ENCODE data around the gene EXOSC2. TPM values are rescaled to one million over a fixed set of nuclear protein-coding genes. Genes with fewer than 3 reads are reported as not detected.

The EXOSC2 gene
- total RNA-seq, 1 experiment from 2014 or later = 41.0 TPM

GRCh38 chr9:130668196-130668595 lies 25.4 kb upstream of the EXOSC2 start:
- H3K9me3 ChIP-seq (ENCODE audit: control insufficient read depth, insufficient read depth, low read depth, low read length) = no peaks in the 10 kb centered on the region
- intact Hi-C loops (cut with micrococcal nuclease; ENCODE audit: unreplicated experiment) = no loop called here
- no peak overlapping the region for H3K4me3 ChIP-seq (ENCODE audit: low read depth in 2 of 2, low read length in 2 of 2)
- peaks cover 2% of the 10 kb centered on the region; the same call in 1 of the 2 replicates for H3K27me3 ChIP-seq (ENCODE audit: control insufficient read depth, insufficient read depth, low read length)
- ChIA-PET POLR2A (no interaction called here), CTCF (no interaction called here)
- BruUV-seq (replicated peaks) = no TSS peak
- in situ Hi-C loops (cut with HindIII; ENCODE audit: low pct_unique_long_range_greater_than_20kb, low sequenced_read_pairs) = no loop called here
- ATAC-seq = no peak
- H3K4me1 ChIP-seq (ENCODE audit: control insufficient read depth, insufficient read depth, low read length) = no peaks in the 10 kb centered on the region
- no peak overlapping the region for H3K27ac ChIP-seq (ENCODE audit: low read length)
- H3K36me3 ChIP-seq (ENCODE audit: control insufficient read depth, insufficient read depth, low read length) = no peaks in the 10 kb centered on the region
- no peak for DNase-seq (ENCODE audit: low read depth, low spot score)
- TF ChIP-seq, protein P1, sequence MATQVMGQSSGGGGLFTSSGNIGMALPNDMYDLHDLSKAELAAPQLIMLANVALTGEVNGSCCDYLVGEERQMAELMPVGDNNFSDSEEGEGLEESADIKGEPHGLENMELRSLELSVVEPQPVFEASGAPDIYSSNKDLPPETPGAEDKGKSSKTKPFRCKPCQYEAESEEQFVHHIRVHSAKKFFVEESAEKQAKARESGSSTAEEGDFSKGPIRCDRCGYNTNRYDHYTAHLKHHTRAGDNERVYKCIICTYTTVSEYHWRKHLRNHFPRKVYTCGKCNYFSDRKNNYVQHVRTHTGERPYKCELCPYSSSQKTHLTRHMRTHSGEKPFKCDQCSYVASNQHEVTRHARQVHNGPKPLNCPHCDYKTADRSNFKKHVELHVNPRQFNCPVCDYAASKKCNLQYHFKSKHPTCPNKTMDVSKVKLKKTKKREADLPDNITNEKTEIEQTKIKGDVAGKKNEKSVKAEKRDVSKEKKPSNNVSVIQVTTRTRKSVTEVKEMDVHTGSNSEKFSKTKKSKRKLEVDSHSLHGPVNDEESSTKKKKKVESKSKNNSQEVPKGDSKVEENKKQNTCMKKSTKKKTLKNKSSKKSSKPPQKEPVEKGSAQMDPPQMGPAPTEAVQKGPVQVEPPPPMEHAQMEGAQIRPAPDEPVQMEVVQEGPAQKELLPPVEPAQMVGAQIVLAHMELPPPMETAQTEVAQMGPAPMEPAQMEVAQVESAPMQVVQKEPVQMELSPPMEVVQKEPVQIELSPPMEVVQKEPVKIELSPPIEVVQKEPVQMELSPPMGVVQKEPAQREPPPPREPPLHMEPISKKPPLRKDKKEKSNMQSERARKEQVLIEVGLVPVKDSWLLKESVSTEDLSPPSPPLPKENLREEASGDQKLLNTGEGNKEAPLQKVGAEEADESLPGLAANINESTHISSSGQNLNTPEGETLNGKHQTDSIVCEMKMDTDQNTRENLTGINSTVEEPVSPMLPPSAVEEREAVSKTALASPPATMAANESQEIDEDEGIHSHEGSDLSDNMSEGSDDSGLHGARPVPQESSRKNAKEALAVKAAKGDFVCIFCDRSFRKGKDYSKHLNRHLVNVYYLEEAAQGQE (IDR thresholded peaks at IDR 0.05; ENCODE audit: insufficient read depth in 1 of 2, low read depth in 2 of 2, low read length in 1 of 2) = no peak
- TF ChIP-seq CTCF (IDR thresholded peaks at IDR 0.05) = no peak
- no peak for TF ChIP-seq TCF7L2 (IDR thresholded peaks at IDR 0.05; ENCODE audit: low read depth, low read length)
- TF ChIP-seq POLR2AphosphoS5 (IDR thresholded peaks at IDR 0.05; ENCODE audit: low read depth, low read length) = no peak

GRCh38 chr9:130668659-130669058 lies 24.9 kb upstream of the EXOSC2 start:
- ChIA-PET CTCF (no interaction called here), POLR2A (no interaction called here)
- peaks cover 2% of the 10 kb centered on the region; the same call in 1 of the 2 replicates for H3K27me3 ChIP-seq (ENCODE audit: control insufficient read depth, insufficient read depth, low read length)

More at GRCh38 chr9:130668659-130669058, 24.9 kb upstream of the EXOSC2 start:
- intact Hi-C loops (cut with micrococcal nuclease; ENCODE audit: unreplicated experiment) = no loop called here
- no TSS peak for BruUV-seq (replicated peaks)
- ATAC-seq (no peak), DNase-seq (ENCODE audit: low read depth, low spot score) (no peak)
- no peaks in the 10 kb centered on the region for H3K36me3 ChIP-seq (ENCODE audit: control insufficient read depth, insufficient read depth, low read length)
- H3K4me3 ChIP-seq (ENCODE audit: low read depth in 2 of 2, low read length in 2 of 2) = no peak overlapping the region
- H3K9me3 ChIP-seq (ENCODE audit: control insufficient read depth, insufficient read depth, low read depth, low read length) = no peaks in the 10 kb centered on the region
- H3K4me1 ChIP-seq (ENCODE audit: control insufficient read depth, insufficient read depth, low read length) = no peaks in the 10 kb centered on the region
- TF ChIP-seq, protein P1 (IDR thresholded peaks at IDR 0.05; ENCODE audit: insufficient read depth in 1 of 2, low read depth in 2 of 2, low read length in 1 of 2) = no peak
- TF ChIP-seq POLR2AphosphoS5 (IDR thresholded peaks at IDR 0.05; ENCODE audit: low read depth, low read length) (no peak), TCF7L2 (IDR thresholded peaks at IDR 0.05; ENCODE audit: low read depth, low read length) (no peak), CTCF (IDR thresholded peaks at IDR 0.05) (no peak), SIN3A (IDR thresholded peaks at IDR 0.05; ENCODE audit: borderline replicate concordance, insufficient read depth, low read depth, low read length) (no peak)
- H3K27ac ChIP-seq (ENCODE audit: low read length) = no peak overlapping the region
- in situ Hi-C loops (cut with HindIII; ENCODE audit: low pct_unique_long_range_greater_than_20kb, low sequenced_read_pairs) = no loop called here
